HL-60 (cell line): ENCODE results near the gene ALG3.
A peak's percentile ranks its signal among the peaks of the same experiment; 100 is the strongest.

Experiments
- CTCF ChIP-seq: IDR thresholded peaks from one replicate; pipeline ENCODE4 v1.5.1; 2011; ENCODE audit warnings: low read length, control low read depth, inconsistent platforms; ENCODE audit not compliant: insufficient read depth
- POLR2AphosphoS5 ChIP-seq: IDR thresholded peaks from 2 replicates; pipeline ENCODE4 v1.6.1; 2012; ENCODE audit warnings: low read depth

GRCh38 chr3:184240384-184241140 is 8.2 kb downstream of the ALG3 start:
- no peak for TF ChIP-seq CTCF
- peak; percentile 31; the same call in 1 of the 2 replicates for TF ChIP-seq POLR2AphosphoS5
